ENCODE measurements around the gene CDNF.

The CDNF gene

GRCh38 chr10:14773551-14774213 is 64.2 kb downstream of the CDNF start:
- in situ Hi-C loops (cut with HindIII; ENCODE audit: low pct_unique_long_range_greater_than_20kb, low sequenced_read_pairs) = no loop called here

DNA sequence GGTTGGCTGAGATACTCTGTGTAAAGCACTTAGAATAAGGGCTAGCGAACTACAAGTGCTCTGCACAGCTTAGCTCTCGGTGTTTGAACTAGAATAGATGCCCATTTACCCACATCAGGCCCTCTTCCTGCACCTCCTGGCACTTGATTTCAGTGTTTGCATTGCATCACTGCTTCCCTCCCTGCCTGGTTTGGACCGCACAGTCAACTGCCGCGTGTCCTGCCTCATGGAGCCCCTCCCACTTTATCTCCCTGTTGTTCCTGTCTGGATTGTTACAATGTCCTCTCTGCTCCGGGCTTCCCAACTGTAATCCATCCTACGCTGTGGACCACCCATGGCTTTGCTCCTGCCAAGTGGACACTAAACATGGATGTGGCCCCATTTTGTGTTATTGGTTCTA is 65.4 kb downstream of the CDNF start:
- in situ Hi-C loops (cut with HindIII; ENCODE audit: low pct_unique_long_range_greater_than_20kb, low sequenced_read_pairs) = no loop called here
- no peak for TF ChIP-seq JUND (IDR thresholded peaks at IDR 0.05; ENCODE audit: low read depth)
- DNase-seq (ENCODE audit: low read depth in 1 of 2, low spot score in 1 of 2) = no peak

More at GRCh38 chr10:14773551-14774213, 64.2 kb downstream of the CDNF start:
- no peak for DNase-seq (ENCODE audit: low read depth in 1 of 2, low spot score in 1 of 2)
- no peak for TF ChIP-seq JUND (IDR thresholded peaks at IDR 0.05; ENCODE audit: low read depth)

DNA sequence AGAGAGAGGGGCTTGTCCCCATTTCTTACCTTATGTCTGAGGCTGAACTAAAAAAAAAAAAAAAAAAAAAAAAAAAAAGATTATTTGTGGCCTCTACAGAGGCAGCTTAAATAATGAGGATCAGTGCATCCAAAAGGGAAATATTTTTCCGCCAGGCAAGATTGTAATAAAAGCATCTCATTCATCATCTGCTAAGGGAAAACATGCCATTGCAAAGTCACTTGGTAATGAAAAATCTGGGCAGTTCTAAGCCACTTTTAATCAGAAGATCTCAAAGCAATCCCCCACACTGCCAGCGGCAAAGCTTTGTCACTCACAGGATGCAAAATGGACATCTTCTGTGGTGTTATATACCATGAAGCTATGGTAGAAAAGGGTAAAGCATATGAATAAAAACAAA is 66.9 kb downstream of the CDNF start:
- no peak for DNase-seq (ENCODE audit: low read depth in 1 of 2, low spot score in 1 of 2)
- TF ChIP-seq JUND (IDR thresholded peaks at IDR 0.05; ENCODE audit: low read depth) = no peak
- in situ Hi-C loops (cut with HindIII; ENCODE audit: low pct_unique_long_range_greater_than_20kb, low sequenced_read_pairs) = no loop called here

Measured in T47D (cell line).